SH-SY5Y (cell line): ENCODE data around the gene PFN4.

Experiments
- GATA2 ChIP-seq: IDR thresholded peaks from 2 replicates; pipeline ENCODE4 v1.6.1; 2011; ENCODE audit warnings: mild to moderate bottlenecking, low read depth, low read length
- GATA3 ChIP-seq: IDR thresholded peaks from 2 replicates; pipeline ENCODE4 v1.6.1; 2011; ENCODE audit warnings: low read depth, mild to moderate bottlenecking, low read length, moderate library complexity

DNA sequence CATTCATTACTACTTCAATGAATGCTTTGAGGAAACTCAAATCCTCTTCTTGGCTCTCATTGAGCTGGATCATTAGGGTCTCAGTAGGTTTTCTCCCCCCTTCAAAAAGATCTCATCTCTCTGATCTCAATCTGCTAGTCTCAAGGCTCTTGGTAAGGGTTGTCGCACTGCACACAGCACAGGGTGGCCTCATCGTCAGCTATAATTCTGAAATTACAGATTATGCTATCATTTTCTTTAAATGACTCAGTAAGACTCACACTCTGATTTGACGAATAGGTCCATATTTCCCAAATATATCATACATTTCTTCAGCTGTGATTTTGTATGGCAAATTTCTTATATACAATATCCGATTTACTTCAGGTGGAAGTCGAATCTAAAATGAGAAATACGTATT, 49.3 kb downstream of the PFN4 start:
- TF ChIP-seq GATA2 (no peak), GATA3 (no peak)
